Neural cell (in vitro differentiated cells): Measurements from ENCODE around the gene TP53I13. TPM values are rescaled to one million over a fixed set of nuclear protein-coding genes. Genes with fewer than 3 reads are reported as not detected.

Source experiments
- H2AFZ ChIP-seq: fragments of 200-600, 300-800 bp; sonication (generic), shearing (Covaris generic); 2 replicates; pipeline ENCODE4 v1.6.0; 2014; ENCODE audit warnings: low read depth, mild to moderate bottlenecking, antibody characterized with exemption, low read length, moderate library complexity
- H3F3A ChIP-seq: fragments of 200-600 bp; shearing (Covaris generic); 2 replicates; pipeline ENCODE4 v1.6.1; 2016; ENCODE audit warnings: mild to moderate bottlenecking, moderate library complexity, mixed read lengths, antibody characterized with exemption, low read length; ENCODE audit not compliant: insufficient read depth, poor library complexity, severe bottlenecking
- H3K27ac ChIP-seq: fragments of 200-600, 300-800 bp; sonication (generic), shearing (Covaris generic); 2 replicates; pipeline ENCODE4 v1.5.1; 2014; ENCODE audit warnings: mild to moderate bottlenecking, low read length, moderate library complexity
- H3K27me3 ChIP-seq: fragments of 300-800, 200-600 bp; sonication (generic), shearing (Covaris generic); 2 replicates; pipeline ENCODE4 v1.6.0; 2014; ENCODE audit warnings: mild to moderate bottlenecking, low read depth, low read length, moderate library complexity; ENCODE audit not compliant: insufficient read depth
- H3K36me3 ChIP-seq: fragments of 300-800, 200-600 bp; sonication (generic), shearing (Covaris generic); 2 replicates; pipeline ENCODE4 v1.5.1; 2014; ENCODE audit warnings: mild to moderate bottlenecking, antibody characterized with exemption, low read length, moderate library complexity; ENCODE audit not compliant: insufficient read depth
- H3K4me2 ChIP-seq: fragments of 300-800, 200-600 bp; sonication (generic), shearing (Covaris generic); 2 replicates; pipeline ENCODE4 v1.6.0; 2014; ENCODE audit warnings: mild to moderate bottlenecking, low read length
- H3K4me3 ChIP-seq: fragments of 300-800, 200-600 bp; sonication (generic), shearing (Covaris generic); 2 replicates; pipeline ENCODE4 v1.5.1; 2014; ENCODE audit warnings: mild to moderate bottlenecking, low read length, moderate library complexity
- H3K79me2 ChIP-seq: fragments of 200-600 bp; shearing (Covaris generic); replicated peaks from 2 replicates; pipeline ENCODE4 v1.6.0; 2014; ENCODE audit warnings: mild to moderate bottlenecking, low read length, moderate library complexity; ENCODE audit not compliant: insufficient read depth
- H3K9ac ChIP-seq: fragments of 300-800, 200-600 bp; sonication (generic), shearing (Covaris generic); 2 replicates; pipeline ENCODE4 v1.6.1; 2016; ENCODE audit warnings: mild to moderate bottlenecking, low read length, mixed read lengths
- H3K9me2 ChIP-seq: fragments of 200-600 bp; shearing (Covaris generic); 2 replicates; pipeline ENCODE4 v1.6.1; 2016; ENCODE audit warnings: mild to moderate bottlenecking, low read length, mixed read lengths; ENCODE audit not compliant: insufficient read depth
- H3K9me3 ChIP-seq: fragments of 200-600, 300-800 bp; sonication (generic), shearing (Covaris generic); 2 replicates; pipeline ENCODE4 v1.6.1; 2016; ENCODE audit warnings: mild to moderate bottlenecking, mixed run types, low read length, moderate library complexity, mixed read lengths
- H4K20me1 ChIP-seq: fragments of 200-600 bp; shearing (Covaris generic); 2 replicates; pipeline ENCODE4 v1.6.1; 2016; ENCODE audit warnings: mild to moderate bottlenecking, mixed run types; ENCODE audit not compliant: insufficient read depth
- CTCF ChIP-seq: fragments of 450-650 bp; IDR thresholded peaks from 2 replicates; pipeline ENCODE4 v1.5.1; 2014; ENCODE audit warnings: antibody characterized with exemption, mild to moderate bottlenecking, moderate library complexity; ENCODE audit not compliant: poor library complexity, severe bottlenecking
- EZH2 ChIP-seq: fragments of 200-600, 300-800 bp; shearing (Covaris generic), sonication (generic); IDR thresholded peaks from 2 replicates; pipeline ENCODE4 v1.6.1; 2014; ENCODE audit warnings: antibody characterized with exemption, low read length, borderline replicate concordance, mild to moderate bottlenecking; ENCODE audit not compliant: insufficient read depth, poor library complexity, severe bottlenecking
- MXI1 ChIP-seq: fragments of 450-650 bp; conservative IDR thresholded peaks from 2 replicates; pipeline ENCODE4 v1.6.1; 2014; ENCODE audit warnings: antibody characterized with exemption, mild to moderate bottlenecking; ENCODE audit not compliant: poor library complexity, severe bottlenecking
- POLR2AphosphoS5 ChIP-seq: IDR thresholded peaks from 2 replicates; pipeline ENCODE4 v1.6.1; 2012
- SMC3 ChIP-seq: fragments of 450-650 bp; conservative IDR thresholded peaks from 2 replicates; pipeline ENCODE4 v1.6.1; 2014; ENCODE audit warnings: antibody characterized with exemption, mild to moderate bottlenecking, moderate library complexity; ENCODE audit not compliant: poor library complexity
- TAF1 ChIP-seq: IDR thresholded peaks from 2 replicates; pipeline ENCODE4 v1.6.1; 2012; ENCODE audit warnings: low read depth
- polyA plus RNA-seq: library from polyadenylated mRNA; depleted of rRNA; stranded (reverse); fragments of >200 nt; gene quantifications from 2 replicates; pipeline ENCODE4 v1.2.3, GENCODE V29; 2014
- TF ChIP-seq, protein P1 (sequence below): IDR thresholded peaks from 2 replicates; pipeline ENCODE4 v1.6.1; 2012; ENCODE audit warnings: borderline replicate concordance

Gene TP53I13
- polyA plus RNA-seq, 1 donor from 2014 or later, result 18.4 TPM

GRCh38 chr17:29611351-29612093 is 43.0 kb downstream of the TP53I13 start:
- H4K20me1 ChIP-seq, result no peaks in the 10 kb centered on the region
- H3K4me2 ChIP-seq, result no peak overlapping the region
- H3K9ac ChIP-seq, result no peak overlapping the region
- H3K9me2 ChIP-seq, result no peaks in the 10 kb centered on the region
- no peak overlapping the region for H3K4me3 ChIP-seq
- no peak overlapping the region for H2AFZ ChIP-seq
- TF ChIP-seq EZH2 (no peak), SMC3 (no peak), MXI1 (no peak), TAF1 (no peak), CTCF (no peak)
- H3K9me3 ChIP-seq, result peaks cover under 1% of the 10 kb centered on the region
- H3K79me2 ChIP-seq, result peaks cover 5% of the 10 kb centered on the region
- H3K27me3 ChIP-seq, result peaks cover 19% of the 10 kb centered on the region
- no peaks in the 10 kb centered on the region for H3F3A ChIP-seq
- peaks cover 10% of the 10 kb centered on the region for H3K36me3 ChIP-seq
- H3K27ac ChIP-seq, result no peak overlapping the region

- Histone ChIP-seq H2AFZ (no peak overlapping the region), H3F3A (no peaks in the 10 kb centered on the region), H3K36me3 (peaks cover 10% of the 10 kb centered on the region), H3K4me3 (no peak overlapping the region), H3K9ac (no peak overlapping the region), H3K27ac (no peak overlapping the region), H4K20me1 (no peaks in the 10 kb centered on the region), H3K9me2 (no peaks in the 10 kb centered on the region), H3K79me2 (peaks cover 2% of the 10 kb centered on the region), H3K9me3 (peaks cover 4% of the 10 kb centered on the region), H3K27me3 (peaks cover 24% of the 10 kb centered on the region), H3K4me2 (no peak overlapping the region)
- TF ChIP-seq POLR2AphosphoS5 (no peak), MXI1 (no peak)
- TF ChIP-seq, protein P1, sequence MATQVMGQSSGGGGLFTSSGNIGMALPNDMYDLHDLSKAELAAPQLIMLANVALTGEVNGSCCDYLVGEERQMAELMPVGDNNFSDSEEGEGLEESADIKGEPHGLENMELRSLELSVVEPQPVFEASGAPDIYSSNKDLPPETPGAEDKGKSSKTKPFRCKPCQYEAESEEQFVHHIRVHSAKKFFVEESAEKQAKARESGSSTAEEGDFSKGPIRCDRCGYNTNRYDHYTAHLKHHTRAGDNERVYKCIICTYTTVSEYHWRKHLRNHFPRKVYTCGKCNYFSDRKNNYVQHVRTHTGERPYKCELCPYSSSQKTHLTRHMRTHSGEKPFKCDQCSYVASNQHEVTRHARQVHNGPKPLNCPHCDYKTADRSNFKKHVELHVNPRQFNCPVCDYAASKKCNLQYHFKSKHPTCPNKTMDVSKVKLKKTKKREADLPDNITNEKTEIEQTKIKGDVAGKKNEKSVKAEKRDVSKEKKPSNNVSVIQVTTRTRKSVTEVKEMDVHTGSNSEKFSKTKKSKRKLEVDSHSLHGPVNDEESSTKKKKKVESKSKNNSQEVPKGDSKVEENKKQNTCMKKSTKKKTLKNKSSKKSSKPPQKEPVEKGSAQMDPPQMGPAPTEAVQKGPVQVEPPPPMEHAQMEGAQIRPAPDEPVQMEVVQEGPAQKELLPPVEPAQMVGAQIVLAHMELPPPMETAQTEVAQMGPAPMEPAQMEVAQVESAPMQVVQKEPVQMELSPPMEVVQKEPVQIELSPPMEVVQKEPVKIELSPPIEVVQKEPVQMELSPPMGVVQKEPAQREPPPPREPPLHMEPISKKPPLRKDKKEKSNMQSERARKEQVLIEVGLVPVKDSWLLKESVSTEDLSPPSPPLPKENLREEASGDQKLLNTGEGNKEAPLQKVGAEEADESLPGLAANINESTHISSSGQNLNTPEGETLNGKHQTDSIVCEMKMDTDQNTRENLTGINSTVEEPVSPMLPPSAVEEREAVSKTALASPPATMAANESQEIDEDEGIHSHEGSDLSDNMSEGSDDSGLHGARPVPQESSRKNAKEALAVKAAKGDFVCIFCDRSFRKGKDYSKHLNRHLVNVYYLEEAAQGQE, result no peak
Observed at GRCh38 chr17:29612094-29612403, 43.5 kb downstream of the TP53I13 start.
